ENCODE measurements around the gene MAGI1.

- no peak for TF ChIP-seq CTCF (IDR thresholded peaks at IDR 0.05)
- no peak for TF ChIP-seq EZH2 (IDR thresholded peaks at IDR 0.05; ENCODE audit: borderline replicate concordance, insufficient read depth, low read depth, low read length, poor library complexity, severe bottlenecking)
Measured at GRCh38 chr3:65371053-65371452, 667.7 kb downstream of the MAGI1 start.
